NCI-H345 (cell line): ENCODE measurements around the gene AADAT.
"Not testable (repeated sequence)": the region's sequence is repeated elsewhere in the genome, so short reads cannot be mapped to it uniquely, and the experiment has no call there.

Experiments used
- DNase-seq: peaks from one replicate; lab custom pipeline; 2025; lab: John Stamatoyannopoulos, UW

The AADAT gene

GRCh38 chr4:170089668-170090351 is at the start of gene AADAT:
Gene AADAT, minus strand, starts transcription at chr4:170089956. Its CDS starts 266 bp downstream, at chr4:170089690.
- peak; percentile 77 for DNase-seq

DNA sequence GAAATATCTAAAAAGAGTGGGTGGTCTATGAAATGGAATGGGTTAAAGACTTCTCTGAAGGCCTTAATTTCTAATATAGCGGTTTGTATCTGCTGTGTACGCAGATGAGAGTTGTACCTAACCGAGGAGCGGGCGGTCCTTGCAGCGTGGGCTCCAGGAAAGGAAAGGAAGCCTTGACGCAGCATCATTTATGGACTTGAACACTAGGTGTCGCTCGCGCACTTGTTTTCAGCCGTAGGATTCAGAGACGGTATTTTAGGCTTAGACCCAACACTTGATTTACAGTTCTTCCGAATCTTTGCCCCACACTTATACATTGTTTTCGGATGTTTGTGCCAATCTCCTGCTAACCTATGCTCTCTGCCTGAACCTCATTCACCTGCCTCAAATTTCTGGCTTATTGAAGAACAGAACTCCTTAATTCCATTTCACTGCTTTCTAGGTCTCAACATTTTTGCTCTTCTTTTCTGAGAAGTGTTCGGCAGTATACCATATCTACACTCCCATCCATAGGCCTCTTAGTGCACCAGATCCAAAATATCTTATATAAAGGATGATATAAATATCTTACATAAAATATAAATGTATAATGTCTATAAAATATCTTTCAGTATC is 48.9 kb upstream of the AADAT start:
- DNase-seq: peak; percentile 68

DNA sequence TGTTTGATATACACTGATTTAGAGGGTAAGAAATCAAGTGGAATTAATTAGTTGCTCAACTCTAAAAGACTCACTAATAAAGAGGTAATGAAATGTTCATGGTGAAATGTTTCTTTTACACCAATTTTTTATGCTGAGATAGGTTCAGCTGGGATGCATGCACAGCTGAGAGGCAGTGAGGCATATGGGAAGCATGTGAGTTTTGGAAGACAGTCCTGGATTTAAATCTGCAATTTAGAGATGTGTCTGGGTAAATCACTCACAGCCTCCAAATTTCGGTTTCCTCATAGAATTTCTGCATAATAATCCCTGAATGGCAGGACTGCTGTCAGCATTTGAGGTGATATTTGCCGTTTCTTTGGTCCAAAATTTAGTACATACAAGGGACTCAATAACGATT is 48.2 kb upstream of the AADAT start:
- DNase-seq: no peak

GRCh38 chr4:170137466-170137865 is 47.7 kb upstream of the AADAT start:
- DNase-seq: no peak

DNA sequence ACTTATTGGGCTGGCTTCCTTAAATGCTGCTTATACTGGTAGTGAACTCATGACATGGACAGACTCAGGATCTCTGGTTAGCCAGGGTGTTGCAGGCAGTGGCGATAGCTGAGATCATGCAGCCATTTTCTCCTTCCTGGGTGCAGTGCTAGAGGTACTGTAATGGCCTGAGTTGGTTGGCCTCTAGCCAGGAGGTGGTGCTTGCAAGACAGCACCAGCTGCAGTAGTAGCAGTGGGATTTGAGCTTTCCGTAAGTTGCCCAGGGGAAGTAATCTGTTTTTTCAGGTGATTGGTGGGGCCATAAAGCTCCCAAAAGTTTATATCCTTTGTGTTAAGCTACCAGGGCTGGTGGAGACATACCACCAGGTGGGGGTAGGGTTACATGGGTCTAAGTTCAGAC is 45.1 kb upstream of the AADAT start:
- no peak for DNase-seq

GRCh38 chr4:170128219-170128804 is 38.6 kb upstream of the AADAT start:
- DNase-seq: no peak

DNA sequence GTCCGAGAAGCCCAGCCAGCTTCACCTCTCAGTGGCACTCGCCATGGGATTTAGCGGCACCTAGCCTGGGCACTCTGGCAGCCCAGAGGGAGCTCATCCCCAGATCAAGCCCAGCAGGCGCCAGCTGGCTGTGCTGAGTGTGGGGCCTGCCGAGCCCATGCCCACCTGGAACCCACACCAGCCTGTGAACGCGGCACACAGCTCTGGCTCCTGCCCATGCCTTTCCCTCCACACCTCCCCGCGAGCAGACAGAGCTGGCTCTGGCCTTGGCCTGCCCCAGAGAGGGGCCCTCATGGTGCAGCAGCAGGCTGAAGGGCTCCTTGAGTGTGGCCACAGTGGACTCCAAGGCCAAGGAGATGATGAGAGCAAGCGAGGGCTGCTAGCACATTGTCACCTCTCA is 38.0 kb upstream of the AADAT start:
- no peak for DNase-seq

DNA sequence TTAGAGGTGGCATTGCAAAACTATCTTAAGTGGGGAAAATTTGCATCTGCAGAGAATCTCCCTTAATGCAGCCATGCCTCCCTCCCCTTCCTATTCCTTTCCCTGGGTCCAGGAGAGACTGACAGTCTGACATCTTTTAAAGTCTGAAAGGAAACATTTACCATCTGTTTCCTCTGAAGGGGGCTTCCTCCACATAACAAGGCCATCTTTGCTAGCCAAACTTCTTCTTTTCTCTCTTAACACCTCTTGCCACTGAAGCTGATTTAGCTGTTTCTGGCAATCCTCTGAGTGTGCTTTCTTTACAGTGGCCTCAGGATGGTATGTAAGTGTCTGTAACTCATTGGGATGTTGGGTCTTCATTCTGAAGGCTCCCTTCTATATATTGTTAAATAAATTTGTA is 34.6 kb upstream of the AADAT start:
- DNase-seq: no peak

GRCh38 chr4:170122252-170122651 is 32.5 kb upstream of the AADAT start:
- no peak for DNase-seq

GRCh38 chr4:170114636-170115035 is 24.9 kb upstream of the AADAT start:
- no peak for DNase-seq

DNA sequence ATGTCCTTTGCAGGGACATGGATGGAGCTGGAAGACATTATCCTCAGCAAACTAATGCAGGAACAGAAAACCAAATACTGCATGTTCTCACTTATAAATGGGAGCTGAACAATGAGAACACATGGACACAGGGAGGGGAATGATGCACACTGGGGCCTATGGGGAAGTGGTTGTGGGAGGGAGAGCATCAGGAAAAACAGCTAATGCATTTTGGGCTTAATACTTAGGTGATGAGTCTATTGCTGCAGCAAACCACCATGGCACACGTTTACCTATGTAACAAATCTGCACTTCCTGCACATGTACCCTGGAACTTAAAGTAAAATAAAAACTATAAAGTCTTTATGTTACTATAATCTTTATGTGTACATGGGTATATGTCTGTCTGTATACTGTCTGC is 24.4 kb upstream of the AADAT start:
- DNase-seq: not testable (repeated sequence)

- DNase-seq: no peak
Observed at GRCh38 chr4:170111546-170111945, 21.8 kb upstream of the AADAT start.

GRCh38 chr4:170111085-170111484 is 21.3 kb upstream of the AADAT start:
- DNase-seq: no peak

DNA sequence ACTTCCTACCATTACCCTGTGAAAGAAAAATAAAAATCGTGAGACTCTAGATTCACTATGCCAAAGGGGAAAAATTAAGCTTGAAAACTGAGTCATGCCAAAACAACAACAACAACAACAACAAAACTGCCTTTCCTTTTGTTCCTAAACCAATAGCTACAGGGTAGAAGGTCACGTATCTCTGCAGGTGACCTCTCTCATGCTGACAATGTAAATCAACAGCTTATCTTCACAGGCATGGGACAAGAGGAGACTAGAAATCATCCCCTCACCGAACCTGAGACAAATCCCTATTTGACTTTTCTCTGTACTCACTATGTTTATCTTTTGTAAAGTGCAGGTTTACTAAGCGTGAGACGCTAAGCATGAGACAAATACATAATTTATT is 20.5 kb upstream of the AADAT start:
- no peak for DNase-seq

DNA sequence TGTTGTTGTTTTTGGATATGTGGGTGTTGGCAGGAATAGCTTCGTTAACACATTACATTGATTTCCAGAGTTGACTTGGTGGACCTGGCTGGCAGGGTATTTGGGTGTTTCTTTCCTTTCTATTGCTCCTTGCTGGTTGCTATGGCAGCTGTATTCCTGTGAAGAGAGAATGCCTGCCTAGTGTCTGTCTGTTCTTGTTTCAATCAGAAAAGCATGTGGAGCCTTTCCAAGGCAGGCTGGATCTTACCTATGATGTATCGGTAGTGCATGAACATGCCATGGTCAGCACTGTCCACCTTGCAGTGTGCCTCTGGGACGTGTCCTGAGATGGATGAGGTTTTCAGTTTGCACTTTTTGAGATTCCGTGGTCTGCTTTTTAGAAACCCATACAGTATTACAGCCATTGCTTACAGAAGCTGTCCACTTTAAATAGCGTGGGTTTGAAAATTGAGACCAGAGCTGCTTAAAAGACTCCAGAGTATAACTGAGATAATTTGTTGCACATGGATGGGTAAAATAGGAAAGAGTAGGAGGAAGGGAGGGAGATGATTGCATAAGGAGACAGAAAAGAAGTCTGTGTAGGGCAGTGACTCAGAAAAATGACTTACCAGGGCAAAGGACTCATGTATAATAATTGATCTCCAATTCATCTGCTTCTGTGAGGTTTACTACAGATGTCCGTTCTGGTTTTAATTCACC is 20.0 kb upstream of the AADAT start:
- DNase-seq: no peak

DNA sequence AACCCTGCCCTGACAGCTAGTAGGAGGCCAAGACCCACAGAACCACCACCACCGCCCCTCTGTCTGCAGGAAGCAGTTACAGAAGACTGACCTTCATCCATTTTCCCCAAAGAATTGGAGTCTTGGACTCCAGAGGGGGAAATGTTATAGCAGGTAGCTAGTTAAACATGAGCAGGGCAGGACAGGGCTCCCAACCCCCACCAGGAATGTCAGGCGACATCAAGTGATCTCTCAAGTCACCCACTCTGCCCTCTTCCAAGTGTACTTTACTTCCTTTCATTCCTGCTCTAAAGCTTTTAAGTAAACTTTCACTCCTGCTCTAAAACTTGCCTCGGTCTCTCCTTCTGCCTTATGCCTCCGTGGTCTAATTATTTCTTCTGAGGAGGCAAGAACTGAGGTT is 17.1 kb upstream of the AADAT start:
- DNase-seq: no peak

DNA sequence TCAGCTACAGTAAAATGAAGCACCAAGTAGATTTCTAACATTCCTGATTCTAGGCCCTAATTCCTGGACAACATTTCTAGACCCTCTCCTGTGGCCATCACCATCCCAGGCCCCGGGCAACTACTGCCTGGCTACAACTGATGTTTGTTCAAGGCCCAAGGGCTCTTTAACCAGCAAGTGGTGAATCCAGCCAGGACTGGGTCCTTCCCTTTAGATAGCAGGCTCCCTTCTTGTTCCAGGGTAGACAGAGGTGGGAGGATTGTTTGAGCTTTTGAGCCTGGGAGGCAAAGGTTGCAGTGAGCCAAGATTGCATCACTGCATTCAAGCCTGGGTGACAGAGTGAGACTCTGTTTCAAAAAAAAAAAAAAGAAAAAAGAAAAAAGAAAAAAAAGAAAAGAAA is 12.7 kb upstream of the AADAT start:
- DNase-seq: no peak

GRCh38 chr4:170098171-170098570 is 8.4 kb upstream of the AADAT start:
- DNase-seq: not testable (repeated sequence)

DNA sequence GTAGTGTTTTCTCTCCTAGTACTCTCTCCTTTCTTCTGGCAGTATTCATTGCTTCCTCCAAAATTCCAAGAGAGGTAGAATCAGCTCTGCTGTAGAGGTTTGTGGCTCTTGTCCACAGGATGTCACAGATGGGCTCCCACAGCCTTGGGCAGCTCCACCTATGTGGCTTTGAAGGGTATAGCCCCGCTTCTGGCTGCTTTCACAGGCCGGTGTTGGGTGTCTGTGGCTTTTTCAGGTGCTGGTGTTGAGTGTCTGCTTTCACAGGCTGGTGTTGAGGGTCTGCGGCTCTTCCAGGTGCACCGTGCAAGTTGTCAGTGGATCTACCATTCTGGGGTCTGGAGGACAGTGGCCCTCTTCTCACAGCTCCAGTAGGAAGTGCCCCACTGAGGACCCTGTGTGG is 7.9 kb upstream of the AADAT start:
- DNase-seq: no peak

DNA sequence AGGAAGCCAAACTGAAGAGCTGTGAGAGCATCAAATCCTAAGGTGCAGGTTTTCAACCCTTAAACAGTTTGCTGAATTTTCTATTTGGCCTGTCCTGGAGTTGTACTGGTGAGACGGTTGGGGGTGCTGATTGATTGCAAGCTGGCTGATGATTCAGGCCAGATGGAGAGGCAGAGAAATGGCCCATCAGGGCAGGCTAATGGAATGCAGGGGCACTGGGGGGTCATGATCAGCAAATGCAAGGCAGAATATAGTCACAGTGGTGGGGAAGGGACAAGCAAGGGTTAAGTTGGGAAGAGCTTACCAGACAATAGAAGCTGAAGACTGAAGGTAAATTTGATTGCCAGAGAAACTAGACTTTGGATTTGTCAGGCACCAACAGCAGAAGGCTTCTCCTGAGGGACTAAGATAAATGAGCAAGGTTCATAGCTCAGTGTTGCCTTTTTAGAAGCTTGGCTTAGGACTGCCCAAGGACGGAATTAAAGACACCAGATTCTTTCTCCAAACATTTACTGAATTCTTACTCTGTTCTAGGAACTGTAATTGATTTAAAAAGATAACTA is 4.3 kb upstream of the AADAT start:
- DNase-seq: no peak

- DNase-seq: no peak
Observed at GRCh38 chr4:170091069-170091696, 1.4 kb upstream of the AADAT start.

GRCh38 chr4:170090352-170091052 is 746 bp upstream of the AADAT start:
- no peak for DNase-seq
